ENCODE measurements around the gene PPP2R2B.
A peak's percentile ranks its signal among the peaks of the same experiment; 100 is the strongest.

PPP2R2B gene

DNA sequence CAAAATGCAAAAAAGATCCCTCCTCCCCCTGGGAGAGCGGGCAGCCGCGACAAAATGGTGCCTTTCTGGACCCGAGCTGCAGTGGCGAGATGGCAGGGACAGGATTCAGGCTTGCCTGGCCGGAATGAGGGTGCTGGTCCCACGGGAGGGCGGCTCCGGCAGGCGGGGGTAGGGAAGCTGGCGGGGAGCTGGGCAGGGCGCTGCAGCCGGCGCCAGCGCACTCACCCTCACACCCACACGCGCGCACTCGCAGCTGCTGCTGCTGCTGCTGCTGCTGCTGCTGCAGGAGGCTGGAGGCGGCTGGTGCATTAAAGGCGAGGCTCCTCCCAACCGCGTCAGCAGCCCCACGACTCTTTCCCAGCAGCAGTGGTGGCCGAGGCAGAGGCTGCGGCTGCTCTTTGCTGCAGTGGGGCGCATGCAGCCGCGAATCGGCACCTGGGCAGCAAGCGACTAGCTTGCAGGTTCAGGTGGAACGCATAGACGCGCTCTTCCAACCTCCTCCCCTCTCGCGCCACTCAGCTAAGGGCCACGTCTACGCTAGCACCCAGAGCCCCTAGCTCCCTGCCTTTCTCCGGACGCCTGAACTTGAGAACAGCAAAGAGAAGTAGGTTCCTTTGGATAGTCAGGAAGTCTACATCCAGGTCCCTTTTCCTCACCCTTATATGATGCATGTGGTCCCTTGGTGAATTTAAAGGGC is at the start of gene PPP2R2B:
Gene PPP2R2B (minus strand): TSS at position 282 of the 697 bp plus-strand sequence.
- DNase-seq: peak; percentile 1

DNA sequence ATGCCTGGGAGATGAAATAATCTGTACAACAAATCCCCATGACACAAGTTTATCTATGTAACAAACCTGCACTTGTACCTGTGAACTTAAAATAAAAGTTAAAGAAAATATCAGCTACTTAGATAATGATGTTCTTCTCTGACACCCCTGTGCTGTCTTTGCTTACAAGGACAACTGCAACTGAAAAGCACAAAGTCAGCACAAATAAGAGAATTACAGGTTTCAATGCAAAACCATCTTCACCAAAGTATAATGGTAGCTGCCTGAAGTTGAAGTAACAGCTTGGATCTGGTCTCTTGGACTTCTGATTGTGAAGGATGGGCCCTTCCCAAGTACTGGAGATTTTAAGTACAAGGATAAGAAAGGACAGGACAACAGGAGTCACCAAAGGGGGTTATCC is 45.6 kb upstream of the PPP2R2B start:
- DNase-seq: no peak

GRCh38 chr5:146921225-146921624 is 42.7 kb upstream of the PPP2R2B start:
- no peak for DNase-seq

GRCh38 chr5:146920351-146920881 is 41.9 kb upstream of the PPP2R2B start:
- no peak for DNase-seq

DNA sequence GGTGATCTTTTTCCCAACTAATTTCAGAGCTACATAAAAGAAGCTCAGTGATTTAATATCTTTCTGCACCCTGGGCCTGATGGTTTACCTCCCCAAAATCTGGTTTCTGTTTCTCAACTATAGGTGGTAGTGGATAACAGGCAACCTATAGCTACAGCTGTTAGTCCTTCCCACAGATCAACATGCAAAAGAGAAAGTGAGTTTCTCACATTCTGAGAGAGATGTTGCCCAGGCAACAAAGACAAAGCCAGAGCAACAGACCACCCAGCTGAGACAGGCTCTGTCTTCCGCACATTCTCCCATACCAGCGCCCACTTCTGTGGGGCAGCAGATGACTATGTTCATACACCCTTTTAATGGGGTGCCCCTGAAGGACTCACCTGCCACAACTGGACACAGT is 40.7 kb upstream of the PPP2R2B start:
- no peak for DNase-seq

DNA sequence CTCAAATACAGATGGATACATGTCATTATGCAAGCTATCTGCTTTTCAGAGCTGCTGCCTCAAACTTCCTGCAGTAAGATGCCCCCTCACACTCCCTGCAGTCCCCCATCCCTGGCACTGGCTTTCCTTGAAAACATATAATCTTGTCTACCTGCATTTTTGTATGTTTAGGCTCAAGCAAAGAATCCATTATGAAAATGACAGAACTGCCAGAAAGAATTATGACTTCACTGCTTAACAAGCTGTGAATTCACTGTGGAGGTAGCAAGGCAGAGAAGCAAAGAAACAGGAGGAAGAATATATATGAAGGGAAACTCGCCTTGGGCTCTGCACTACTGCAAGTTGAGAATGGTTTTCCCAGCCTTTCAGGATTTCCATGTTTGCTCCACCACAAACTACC is 39.4 kb upstream of the PPP2R2B start:
- no peak for DNase-seq

- no peak for DNase-seq
Measured at GRCh38 chr5:146912874-146913273, 34.3 kb upstream of the PPP2R2B start.

- DNase-seq: no peak
Measured at GRCh38 chr5:146910239-146910638, 31.7 kb upstream of the PPP2R2B start.

- DNase-seq: no peak
Measured at GRCh38 chr5:146909255-146910068, 30.9 kb upstream of the PPP2R2B start.

DNA sequence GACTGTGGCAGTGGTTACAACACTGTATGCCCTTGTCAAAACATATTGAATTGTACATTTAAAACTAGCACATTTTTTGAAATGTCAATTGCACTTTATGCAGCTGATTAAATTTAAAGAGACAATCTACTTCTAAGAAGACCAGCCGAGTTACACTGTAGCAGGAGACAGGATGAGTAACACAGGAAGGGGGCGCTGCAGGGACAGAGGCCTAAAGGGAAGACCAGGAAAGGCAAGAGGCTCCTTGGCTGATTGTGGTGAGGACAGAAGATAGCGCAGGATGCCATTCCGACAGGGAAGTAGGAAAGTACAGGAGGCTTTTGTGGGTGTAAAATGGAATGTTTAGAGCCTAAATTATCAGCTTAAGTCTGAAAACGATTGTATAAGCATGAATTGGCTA is 28.2 kb upstream of the PPP2R2B start:
- no peak for DNase-seq

- DNase-seq: no peak
Measured at GRCh38 chr5:146904890-146905289, 26.3 kb upstream of the PPP2R2B start.

DNA sequence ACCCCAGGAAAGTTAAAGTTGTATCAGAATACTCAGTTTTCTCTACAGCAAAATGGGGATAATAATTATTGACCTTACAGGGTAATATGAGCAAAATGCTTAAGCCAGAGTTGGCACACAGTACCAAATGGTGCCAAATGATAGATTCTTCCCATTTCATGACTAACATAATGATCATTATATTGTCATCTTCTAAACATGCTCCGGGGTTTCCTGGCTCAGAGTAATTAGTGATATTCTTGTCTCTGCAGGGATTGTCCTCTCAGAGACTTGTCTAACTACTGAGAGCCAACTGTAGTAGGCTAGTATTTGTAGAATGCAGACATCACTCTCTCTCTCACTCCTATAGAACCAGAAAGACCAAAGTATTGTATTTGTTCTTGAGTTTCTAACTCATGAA is 25.2 kb upstream of the PPP2R2B start:
- no peak for DNase-seq

- no peak for DNase-seq
Measured at GRCh38 chr5:146902471-146902870, 23.9 kb upstream of the PPP2R2B start.

- no peak for DNase-seq
Measured at GRCh38 chr5:146897061-146897460, 18.5 kb upstream of the PPP2R2B start.

- DNase-seq: no peak
Measured at GRCh38 chr5:146894753-146895521, 16.4 kb upstream of the PPP2R2B start.

GRCh38 chr5:146893991-146894390 is 15.4 kb upstream of the PPP2R2B start:
- DNase-seq: no peak

DNA sequence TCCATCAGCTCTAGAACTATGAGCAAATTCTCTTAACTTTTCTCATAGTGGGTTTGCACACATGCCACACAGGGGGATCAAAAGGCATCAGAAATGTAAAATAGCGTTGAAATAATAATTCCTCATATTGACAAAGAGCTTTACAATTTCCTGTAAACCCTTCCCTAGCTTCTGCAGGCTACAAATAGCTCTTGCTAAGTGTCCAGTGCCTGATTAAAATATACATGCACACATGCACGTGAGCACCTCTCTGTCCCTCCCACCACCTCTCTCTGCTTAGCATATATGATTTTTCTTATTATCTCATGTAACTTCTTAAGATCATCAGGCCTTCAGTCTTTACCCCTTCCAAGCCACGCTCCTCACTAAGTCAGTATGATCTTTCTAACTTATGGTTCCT is 13.7 kb upstream of the PPP2R2B start:
- DNase-seq: no peak

DNA sequence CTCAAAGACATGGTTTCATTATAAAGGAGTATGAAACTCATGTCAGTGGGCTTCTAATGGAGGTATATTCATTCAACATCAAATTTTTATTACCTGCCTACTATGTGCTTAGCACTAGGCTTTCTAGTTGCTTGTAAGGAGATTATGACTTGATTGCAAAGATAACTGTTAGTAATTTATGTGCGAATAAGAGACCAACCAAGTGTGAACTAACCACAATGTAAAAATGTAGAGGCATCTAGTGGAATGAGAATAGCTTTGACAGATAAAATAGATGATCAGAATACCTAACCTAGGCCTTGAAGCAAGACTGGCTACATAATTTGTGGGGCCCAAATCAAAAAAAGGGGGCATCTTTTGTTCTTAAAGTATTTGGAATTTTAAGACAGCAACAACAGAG is 13.0 kb upstream of the PPP2R2B start:
- DNase-seq: no peak

DNA sequence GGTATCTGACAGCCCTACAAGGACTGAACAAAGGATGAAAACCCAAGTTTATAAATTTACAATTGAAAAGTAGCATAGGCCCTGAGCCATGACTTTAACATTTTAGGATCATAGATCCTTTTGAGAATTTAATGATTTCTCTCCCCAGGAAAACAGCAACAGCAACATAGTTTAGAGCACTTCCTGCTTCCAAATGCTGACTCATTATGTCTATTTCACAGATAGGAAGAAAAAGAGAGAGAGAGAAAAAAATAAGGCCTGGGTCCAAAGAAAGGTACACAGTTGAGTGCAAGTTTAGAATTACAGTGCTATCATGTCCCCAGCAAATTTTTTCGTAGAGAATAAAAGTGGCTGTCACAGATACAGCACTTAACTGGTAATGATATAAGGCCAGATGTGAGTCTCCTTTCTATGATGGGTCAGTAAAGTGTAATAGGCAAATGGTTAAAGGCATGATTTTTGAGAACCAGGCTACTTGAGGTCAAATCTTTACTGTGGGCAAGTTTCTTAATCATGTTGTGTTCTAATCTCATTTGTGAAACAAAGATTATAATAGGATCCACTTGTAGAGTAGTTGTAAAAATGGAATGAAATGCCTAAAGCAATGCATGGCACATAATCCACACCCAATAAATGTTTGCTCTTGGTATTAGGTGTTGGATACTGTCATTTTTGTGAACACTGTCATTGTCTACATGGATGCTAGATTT is 12.3 kb upstream of the PPP2R2B start:
- DNase-seq: no peak

DNA sequence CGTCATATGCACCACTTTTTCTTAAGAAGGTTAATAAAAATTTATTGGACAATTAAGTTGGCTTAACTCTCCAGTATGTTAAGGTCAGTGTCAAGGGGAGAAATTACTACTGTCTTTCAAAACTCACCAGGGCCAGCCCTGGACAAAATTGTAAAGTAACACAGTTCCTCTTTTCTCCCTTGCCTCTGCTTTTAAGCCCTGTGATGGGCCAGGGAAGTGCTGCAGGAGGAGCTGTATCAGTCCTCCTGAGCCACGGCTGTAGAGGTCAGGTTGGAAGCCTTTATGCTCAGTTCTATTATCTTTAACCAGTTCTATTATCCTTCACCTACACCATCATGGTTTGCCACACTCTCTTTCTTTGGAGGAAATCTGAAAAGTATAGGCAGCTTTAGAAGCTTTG is 11.5 kb upstream of the PPP2R2B start:
- no peak for DNase-seq

DNA sequence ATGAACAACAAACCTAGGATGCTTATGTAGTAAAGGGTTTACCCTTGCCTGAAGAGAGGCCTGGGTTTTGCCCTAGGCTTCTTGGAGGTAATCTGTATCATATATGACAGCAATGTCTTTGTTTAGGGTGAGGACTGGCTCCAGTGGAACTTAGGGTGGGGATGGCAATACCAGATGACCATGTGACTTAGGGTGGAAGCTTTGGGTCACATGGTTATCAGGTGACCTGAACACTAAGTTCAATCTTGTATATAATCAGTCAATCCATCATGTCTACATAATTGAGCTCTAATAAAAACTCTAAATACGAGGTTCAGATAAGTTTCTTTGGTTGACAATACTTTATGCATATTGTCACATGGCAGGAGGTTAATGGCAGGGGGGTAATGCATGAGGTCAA is 10.6 kb upstream of the PPP2R2B start:
- DNase-seq: no peak

- no peak for DNase-seq
Measured at GRCh38 chr5:146888351-146888978, 9.9 kb upstream of the PPP2R2B start.
